ENCODE data around the gene NGEF.

The NGEF gene

DNA sequence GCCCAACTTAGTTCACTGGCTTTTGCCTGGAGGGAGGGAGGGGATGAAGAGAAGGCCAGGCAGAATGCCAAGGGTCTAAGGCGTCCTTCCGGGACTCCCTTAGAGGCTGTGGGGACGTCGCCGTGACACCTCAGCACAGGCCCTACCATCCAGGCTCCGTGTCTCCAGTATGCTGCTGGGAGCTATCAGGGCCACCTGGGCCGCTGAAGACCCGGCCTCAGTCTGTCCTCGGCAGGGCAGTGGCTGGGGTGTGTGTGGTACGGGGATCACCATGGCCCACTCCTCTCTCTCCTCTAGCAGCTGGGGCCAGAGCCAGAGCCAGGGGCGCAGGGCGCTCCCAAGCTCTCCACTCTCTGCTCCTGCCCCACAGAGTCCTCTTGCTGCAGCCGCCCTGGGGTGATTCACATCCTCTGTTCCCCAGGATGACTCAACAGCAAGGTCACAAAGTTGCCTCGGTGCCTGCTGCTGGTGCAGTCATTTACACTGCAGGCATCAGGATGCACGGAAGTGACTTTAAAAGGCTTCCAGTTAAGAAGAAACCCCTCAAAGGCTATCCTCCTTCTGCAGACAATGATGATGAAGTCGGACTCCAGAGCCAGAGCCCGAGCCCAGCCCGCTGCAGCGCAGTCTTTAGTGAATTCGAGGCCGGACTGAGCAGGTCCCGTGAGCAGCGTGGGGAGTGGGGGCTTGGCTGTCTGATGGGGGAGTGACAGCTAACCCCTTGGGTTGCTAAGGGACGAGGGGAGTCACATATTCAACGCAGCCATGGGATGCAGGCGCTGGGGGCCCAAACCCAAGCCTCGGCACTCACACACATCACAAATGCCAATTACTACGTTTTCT, 111.1 kb downstream of the NGEF start:
- no peak overlapping the region for H3K4me3 ChIP-seq (ENCODE audit: low read depth, low read length)
- DNase-seq (ENCODE audit: low read depth), result no peak
- TF ChIP-seq, protein P1, sequence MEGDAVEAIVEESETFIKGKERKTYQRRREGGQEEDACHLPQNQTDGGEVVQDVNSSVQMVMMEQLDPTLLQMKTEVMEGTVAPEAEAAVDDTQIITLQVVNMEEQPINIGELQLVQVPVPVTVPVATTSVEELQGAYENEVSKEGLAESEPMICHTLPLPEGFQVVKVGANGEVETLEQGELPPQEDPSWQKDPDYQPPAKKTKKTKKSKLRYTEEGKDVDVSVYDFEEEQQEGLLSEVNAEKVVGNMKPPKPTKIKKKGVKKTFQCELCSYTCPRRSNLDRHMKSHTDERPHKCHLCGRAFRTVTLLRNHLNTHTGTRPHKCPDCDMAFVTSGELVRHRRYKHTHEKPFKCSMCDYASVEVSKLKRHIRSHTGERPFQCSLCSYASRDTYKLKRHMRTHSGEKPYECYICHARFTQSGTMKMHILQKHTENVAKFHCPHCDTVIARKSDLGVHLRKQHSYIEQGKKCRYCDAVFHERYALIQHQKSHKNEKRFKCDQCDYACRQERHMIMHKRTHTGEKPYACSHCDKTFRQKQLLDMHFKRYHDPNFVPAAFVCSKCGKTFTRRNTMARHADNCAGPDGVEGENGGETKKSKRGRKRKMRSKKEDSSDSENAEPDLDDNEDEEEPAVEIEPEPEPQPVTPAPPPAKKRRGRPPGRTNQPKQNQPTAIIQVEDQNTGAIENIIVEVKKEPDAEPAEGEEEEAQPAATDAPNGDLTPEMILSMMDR (IDR thresholded peaks at IDR 0.05; ENCODE audit: low read depth, low read length, missing control alignments), result no peak

DNA sequence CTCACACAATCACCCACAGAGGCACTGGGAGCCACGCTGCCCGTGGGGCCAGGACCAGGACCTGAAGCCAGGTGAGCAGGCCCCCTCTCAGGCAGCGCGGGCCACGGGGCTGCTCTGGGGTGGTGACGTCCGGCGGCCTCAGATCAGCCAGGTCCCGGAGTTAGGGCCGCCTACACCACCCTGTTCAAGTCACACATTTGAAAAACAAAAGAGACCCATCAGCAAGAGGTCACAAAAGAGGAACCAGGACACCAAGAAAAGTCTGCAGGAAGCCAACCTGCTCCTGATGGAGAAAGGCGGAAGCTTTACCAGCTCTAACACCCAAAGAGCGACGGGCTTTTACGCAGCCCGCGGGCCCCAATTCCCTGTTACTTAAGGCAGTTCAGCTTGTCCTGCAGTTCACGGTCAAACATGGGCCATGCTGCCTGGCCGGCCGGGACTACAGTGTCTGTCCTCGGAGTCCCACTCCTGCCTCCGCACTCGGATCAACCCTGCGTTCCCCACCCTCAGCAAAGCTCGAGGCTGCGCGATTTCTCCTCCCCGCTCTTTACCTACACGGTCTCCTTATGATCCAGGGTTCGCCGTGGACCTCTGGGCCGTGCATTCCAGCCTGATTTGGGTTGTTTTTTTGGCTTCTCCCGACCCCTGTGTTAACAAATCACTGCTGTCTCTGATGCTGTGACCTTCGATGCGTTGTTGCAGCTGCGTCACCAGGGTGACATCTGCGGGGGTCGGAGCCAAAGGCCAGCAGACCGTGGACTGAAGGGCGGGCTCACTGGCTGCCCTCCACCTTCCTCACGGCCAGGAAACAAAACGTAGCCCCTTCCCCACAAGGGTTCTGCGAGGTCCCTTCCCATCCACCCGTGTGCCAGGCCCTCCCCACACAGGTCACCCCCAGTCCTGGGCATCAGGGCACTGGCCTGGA, 112.0 kb downstream of the NGEF start:
- TF ChIP-seq, protein P1 (IDR thresholded peaks at IDR 0.05; ENCODE audit: low read depth, low read length, missing control alignments), result no peak
- no peak overlapping the region for H3K4me3 ChIP-seq (ENCODE audit: low read depth, low read length)
- DNase-seq (ENCODE audit: low read depth), result no peak

DNA sequence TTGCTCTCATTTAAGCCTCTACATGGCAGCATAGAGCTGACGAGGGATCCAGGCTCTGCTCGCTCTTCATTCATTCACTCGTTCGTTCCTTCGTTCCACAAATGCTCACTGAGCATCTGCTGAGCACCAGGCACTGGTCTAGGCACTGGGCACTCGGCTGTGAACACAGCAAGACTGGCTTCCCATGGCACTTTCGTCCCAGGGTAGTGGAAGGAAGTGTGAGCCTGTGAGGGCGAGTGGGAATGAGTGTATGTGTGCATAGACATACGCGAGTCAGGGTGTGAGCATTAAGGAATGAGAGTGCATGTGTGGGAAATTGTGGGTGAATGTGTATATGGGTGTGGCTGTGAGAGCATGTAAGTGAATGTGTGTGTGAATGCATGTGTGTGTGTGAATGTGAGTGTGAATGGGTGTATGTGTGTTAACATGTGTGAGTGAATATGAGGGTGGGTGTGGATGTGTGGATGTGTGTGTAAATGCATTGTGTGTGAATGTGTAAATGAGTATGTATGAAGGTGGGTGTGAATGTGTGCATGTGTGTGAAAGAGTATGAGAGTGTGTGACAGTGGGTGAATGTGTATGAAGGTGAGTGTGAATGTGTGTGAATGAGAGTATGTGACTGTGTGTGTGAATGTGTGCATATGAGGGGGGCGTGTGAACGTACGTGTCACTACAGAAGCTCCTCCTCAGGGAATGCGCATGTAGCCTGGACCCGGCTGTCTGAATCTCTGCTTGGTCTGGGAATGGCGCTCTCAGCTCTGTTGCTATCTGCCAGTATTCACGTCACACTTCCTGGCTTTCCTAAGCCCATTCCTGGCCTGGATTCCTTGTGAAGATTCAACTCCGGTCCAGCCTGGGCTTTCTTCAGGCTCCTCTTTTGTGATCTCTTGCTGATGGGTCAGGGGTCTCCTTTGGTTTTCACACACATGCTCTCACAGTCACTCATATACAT, 114.2 kb downstream of the NGEF start:
- H3K4me3 ChIP-seq (ENCODE audit: low read depth, low read length), result no peak overlapping the region
- TF ChIP-seq, protein P1 (IDR thresholded peaks at IDR 0.05; ENCODE audit: low read depth, low read length, missing control alignments), result no peak
- no peak for DNase-seq (ENCODE audit: low read depth)

DNA sequence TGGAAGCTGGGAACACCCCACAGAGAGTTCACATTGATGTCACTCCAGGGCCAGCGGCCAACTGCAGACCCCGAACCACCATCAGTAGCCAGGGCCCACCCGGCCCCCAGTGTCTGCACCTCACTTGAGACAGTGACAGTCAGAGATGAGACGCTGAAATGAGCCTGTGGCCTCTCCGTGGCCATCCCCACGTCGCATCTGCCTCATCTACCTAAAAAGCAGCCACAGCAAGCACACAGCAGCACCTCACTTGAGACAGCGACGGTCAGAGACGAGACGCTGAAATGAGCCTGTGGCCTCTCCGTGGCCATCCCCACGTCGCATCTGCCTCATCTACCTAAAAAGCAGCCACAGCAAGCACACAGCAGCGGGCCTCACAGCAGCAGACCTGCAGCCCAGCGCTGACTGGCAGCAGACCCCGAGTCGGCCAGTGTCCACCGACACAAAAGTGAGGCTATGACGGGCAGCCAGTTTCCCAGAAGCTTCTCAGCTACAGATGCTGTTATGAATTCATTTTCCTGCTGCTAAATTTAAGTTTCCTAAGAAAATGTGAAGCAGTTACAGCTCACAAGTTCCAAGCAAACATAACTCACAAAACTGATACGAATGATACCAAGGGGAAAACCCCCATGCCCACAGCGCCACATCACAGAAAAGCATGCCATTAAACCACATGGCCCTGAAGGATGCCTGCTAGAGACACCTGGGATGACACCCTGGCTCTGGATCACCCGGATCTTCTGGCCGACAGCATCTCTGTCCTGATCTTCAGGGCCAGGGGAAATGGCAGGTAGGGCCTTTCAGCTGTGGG, 115.3 kb downstream of the NGEF start:
- H3K4me3 ChIP-seq (ENCODE audit: low read depth, low read length), result no peak overlapping the region
- DNase-seq (ENCODE audit: low read depth), result no peak
- TF ChIP-seq, protein P1 (IDR thresholded peaks at IDR 0.05; ENCODE audit: low read depth, low read length, missing control alignments), result no peak

DNA sequence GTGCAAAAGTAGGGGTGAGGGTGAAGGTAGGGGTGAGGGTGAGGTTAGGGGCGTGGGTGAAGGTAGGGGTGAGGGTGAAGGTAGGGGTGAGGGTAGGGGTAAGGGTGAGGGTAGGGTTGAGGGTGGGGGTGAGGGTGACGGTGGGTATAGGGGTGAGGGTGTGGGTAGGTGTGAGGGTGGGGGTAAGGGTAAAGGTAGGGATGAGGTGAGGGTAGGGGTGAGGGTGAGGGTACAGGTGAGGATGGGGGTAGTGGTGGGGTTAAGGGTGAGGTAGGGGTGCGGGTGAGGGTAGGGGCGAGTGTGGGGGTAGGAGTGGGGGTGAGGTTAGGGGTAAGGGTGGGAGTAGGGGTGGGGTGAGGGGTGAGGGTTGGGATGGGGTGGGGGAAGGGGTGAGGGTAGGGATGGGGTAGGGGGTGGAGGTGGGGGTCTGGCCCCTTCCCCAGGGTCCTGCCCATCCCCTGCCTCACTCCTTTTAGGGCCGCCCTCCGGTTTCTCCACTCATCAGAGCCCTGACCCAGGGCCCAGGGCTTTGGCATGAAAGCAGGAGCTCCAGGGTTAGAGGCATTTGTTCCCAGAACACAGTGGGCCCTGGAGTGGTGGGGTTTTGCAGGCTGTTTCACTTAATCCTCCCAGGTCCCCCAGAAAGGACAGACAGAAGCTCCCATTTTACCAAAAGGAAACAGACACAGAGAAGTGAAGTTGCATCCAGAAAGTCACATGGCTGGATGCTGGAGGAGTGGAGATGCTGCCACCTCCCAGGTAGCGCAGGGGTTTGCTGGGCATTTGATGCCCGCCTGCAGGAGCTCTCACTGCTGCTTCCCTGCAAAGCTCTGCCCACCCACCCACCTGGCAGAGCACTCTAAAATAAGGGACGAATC, 116.1 kb downstream of the NGEF start:
- DNase-seq (ENCODE audit: low read depth), result no peak
- H3K4me3 ChIP-seq (ENCODE audit: low read depth, low read length), result no peak overlapping the region
- TF ChIP-seq, protein P1 (IDR thresholded peaks at IDR 0.05; ENCODE audit: low read depth, low read length, missing control alignments), result no peak
